NCI-H2196 treated with DMSO at 0.1 percent for 48 hours (cell line): Measurements from ENCODE around the gene CNTNAP5.

Source experiments
- DNase-seq: peaks from one replicate; lab custom pipeline; 2025; ENCODE audit not compliant: unreplicated experiment; lab: John Stamatoyannopoulos, UW

CNTNAP5 gene

DNA sequence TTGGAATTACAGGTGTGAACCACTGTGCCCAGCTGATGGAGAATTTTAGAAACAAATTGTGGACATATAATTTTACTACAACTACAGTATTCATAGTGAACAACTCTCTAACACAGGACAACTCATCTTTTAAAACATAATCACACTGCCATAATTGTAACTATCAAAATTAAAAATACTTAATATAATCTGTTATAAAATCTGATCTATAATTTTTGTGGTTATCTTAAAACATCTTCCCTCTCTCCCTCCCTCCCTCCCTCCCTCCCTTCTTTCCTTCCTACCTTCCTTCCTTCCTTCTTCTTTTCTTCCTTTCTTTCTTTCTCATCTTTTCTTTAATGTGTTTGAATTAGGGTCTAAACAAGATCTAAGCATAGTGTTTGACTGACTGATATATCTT lies 577.7 kb downstream of the CNTNAP5 start:
- no peak for DNase-seq

DNA sequence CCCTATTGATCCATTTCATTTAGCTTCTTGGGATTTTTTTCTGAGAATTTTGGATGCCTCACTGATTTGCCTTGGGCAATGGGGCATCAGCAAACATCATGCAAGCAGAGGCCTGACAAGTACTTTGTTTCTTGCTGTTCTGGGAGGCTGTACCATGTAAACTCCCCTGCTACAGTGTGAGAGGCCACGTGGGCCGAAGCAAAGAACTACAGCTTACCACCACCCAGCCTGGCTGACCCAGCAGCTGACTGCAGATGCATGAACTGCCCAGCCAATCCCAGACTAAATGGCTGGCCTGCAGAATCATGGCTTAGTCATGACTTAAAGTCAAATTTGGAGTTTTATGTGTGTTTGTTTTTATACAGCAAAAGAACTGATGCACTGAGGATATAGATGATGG lies 579.9 kb downstream of the CNTNAP5 start:
- no peak for DNase-seq

DNA sequence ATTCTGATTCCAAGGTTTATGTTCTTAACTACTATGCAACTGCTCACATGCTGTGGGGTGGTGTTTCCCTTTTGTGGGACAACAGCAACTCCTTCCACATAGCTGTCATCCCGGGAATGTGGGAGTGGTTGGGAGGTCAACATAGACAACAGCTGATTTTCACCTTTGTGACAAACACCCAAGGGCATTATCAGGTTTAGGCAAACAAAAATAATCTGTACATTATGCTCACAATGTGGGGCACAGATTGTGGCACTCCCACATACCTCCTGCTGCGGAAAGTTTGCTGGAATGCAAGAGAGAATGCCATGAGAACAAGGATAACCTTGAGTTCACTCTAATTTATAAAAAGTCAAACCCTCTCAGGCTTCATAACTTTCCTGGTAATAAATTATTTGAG lies 582.6 kb downstream of the CNTNAP5 start:
- DNase-seq, result no peak

DNA sequence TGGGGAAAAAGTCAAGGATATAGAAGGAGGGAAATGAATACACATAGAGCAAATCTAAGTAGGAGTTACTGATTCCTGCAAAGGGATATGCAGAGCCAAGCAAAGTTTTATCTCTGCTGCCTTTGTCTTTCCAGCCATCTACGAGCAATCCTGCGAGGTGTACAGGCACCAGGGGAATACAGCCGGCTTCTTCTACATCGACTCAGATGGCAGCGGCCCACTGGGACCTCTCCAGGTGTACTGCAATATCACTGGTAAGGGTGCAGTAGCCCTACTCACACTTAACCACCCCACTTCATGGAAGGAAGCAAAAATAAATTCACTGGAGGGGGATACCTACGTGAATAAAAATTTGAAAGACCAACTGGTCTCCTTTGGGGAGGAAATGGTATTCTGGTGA lies 584.6 kb downstream of the CNTNAP5 start:
- DNase-seq, result no peak

DNA sequence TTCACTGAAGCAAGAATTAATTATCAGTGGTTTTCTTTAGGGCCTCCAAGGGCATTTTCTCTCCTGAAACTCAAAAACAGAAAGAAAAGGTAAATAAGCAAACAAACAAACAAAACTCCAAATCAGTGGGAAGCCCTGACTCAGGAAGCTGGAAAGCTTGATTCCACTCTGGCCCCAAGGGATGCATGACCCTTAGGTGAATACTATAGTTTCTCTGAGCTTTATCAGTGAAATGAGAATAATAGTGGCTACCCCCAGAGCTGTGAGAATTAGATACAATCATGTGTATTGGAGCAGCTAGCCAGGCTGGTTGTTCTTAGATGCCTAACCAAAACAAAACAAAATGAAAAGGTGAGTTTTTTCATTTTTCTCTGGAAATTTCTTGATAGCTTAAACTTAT lies 585.1 kb downstream of the CNTNAP5 start:
- DNase-seq, result no peak

DNA sequence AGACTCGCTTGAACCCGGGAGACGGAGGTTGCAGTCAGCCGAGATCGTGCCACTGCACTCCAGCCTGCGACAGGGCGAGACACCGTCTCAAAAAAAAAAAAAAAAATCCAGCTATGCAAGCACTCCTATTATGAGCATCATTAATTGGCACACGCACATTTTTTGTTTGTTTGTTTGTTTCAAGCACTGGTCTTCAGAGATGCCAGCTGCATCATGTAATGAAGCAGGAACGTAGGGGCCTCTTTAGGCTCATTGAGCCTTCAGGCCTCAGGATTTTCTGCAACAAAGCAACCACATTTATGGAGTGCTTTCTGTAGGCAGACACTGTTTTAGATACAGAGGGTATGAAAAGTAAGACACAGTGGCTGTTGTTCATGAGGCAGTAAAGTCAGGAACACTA lies 585.8 kb downstream of the CNTNAP5 start:
- no peak for DNase-seq

DNA sequence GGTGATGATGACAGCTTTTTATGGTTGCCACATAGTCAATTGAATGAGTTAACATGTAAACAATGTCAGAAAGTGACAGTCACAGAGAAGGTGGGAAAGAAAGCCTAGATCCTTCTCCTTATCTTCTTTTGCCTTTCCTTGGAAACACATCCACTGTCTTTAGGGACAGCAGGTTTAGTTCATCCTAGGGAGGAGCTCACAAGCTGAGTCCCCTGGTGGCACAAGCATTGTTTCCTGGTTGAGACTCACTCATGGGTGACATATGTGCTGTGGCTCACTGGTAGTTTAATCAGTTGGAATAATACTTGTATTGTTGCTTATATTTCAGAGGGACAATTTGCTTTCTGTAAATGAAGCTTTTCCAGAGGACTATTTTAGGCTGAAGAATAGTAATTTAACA lies 598.5 kb downstream of the CNTNAP5 start:
- DNase-seq, result no peak

DNA sequence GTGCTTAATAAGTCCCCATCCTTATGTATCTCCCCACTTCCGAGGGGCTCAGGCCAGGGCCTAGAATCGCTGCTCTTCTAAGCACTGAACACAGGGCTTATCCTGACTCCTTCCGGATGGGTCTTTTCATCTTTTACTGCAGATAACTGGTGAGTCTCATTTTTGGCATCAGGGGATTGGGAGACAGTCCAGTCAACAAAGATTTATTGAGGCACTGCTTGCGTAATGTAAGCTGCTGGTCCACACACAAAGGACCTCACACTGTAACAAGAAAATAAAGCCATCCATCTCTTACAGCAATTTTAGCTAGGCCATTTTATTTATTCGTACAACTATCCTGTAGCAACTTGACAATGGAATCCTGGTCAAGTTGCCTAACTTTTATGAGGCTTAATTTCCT lies 600.5 kb downstream of the CNTNAP5 start:
- no peak for DNase-seq

DNA sequence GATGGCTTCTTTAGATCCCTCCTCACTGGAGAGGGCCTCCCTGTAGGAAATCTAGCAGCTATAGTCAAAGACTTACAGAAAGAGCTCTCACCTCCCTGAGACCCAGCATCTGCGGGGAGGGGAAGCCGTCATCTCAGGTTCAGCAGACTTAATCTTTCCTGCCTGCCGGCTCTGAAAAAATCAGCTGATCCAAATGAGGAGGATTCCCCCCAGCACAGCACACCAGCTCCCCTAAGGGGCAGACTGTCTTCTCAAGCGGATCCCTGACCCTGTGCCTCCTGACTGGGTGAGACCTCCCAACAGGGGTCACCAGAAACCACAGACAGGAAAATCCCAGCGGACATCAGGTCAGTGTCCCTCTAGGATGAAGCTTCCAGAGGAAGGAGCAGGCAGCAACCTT lies 601.9 kb downstream of the CNTNAP5 start:
- no peak for DNase-seq

DNA sequence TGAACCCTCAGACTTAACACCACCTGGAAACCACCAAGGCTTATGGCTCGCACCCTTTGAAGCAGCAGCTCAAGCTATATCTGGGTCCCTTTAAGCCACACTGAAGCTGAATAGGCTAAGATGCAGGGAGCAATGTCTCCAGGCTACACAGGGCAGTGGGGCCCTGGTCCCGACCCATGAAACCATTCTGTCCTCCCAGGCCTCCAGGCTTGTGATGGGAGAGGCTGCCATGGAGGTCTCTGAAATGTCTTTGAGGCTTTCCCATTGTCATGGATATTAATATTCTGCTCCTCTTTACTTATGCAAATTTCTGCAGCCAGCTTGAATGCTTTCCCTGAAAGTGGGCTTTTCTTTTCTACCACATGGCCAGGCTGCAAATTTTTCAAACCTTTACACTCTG lies 608.7 kb downstream of the CNTNAP5 start:
- DNase-seq, result no peak

DNA sequence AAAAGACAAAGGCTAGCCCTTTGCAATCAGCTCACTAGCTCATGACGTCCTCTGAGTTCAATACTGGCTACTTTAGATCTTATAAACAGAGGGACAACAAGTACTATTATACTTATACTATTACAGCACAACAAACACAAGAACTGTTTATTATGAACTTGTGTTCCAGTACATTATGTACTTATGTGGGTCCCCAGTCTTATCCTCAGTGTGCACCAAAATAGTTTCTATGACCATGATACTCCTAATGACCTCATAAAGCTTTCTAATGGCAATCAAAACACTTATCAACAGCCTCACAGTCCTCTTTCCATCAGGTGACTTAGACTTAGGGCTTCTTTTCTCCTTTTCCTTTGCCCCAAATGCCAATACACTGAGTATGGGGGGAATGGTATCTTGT lies 614.4 kb downstream of the CNTNAP5 start:
- no peak for DNase-seq

DNA sequence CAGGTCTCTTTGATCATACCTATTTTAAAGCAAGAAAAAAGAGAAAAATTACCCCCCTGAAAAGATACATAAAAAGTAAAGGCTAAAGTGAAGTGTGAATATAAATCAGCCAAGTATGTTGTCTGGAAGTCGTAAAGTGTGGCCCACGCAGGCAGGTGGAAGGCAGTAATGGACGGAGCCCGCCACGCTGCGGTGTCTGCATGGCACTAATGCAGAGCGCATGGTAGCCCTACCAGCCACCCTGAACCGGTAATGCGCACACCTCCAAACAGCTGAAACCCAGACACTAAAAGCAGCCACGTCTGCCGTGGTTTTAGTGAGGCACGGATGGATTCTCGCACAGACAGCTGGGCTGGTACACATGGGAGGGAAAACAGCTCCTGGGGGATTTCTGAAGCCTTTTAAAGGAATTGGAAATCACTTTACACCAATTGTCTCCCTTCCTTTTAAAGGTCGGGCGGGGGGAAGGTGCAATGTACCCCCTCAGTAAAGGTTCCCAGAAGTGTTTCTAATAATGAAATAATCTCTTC lies 615.2 kb downstream of the CNTNAP5 start:
- DNase-seq, result no peak

DNA sequence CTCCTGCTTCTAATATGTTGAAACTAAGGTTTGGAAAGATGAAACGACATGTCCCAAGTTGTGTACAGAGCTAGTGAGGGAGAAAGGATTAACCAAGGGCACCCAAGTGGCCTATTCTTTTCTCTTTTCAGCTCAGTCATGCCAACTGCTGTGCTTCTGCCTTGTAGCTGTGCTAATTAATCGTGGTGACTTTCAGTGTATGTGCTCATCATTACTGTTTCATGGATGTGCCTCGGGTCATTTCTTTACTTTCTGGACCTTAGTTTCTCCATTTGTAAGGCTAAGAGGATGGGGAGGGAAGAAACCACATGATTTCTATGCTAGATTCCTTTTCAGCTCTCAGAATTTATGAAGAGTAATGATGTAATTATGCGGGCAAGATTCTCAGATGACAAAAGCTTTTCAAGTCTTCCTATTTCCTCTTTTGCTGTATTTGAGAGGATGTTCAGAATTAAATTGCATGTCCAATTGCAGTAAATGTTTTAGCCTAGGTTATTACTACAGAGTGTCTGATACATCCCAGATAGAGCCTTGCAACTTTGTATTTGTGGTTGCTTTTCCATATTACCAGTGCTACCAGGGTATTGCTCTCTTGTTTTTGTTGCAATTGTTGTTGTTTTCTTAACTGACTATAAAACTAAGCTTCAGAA lies 621.2 kb downstream of the CNTNAP5 start:
- DNase-seq, result no peak

DNA sequence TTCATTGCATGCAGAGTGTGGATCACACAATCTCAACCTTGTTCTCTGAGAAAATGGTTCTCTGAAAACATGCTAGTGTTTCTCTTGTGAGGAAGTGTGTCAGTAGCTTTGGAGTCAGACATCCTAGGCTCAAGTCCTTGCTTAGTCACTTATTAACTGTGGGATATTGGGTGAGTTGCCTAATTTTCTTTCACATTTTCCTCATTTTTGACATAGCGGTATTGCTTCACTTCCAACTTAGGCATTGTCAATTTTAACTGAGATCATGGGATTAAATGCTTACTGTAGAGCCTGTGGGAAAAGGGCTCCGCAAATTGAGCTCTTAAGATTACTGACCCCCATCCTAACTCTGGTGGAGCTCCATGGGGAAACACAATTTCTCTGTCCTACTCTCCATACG lies 622.2 kb downstream of the CNTNAP5 start:
- no peak for DNase-seq

DNA sequence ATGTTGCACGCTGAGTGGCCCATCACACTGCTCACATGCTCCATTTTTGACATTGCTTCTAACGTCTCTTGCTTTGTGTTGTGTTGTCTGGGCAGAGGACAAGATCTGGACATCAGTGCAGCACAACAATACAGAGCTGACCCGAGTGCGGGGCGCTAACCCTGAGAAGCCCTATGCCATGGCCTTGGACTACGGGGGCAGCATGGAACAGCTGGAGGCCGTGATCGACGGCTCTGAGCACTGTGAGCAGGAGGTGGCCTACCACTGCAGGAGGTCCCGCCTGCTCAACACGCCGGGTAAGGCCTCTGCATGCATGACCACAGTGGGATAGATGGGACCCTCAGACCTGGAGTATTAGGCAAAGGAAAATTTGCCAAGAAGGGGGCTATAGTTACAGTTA lies 622.6 kb downstream of the CNTNAP5 start:
- no peak for DNase-seq

DNA sequence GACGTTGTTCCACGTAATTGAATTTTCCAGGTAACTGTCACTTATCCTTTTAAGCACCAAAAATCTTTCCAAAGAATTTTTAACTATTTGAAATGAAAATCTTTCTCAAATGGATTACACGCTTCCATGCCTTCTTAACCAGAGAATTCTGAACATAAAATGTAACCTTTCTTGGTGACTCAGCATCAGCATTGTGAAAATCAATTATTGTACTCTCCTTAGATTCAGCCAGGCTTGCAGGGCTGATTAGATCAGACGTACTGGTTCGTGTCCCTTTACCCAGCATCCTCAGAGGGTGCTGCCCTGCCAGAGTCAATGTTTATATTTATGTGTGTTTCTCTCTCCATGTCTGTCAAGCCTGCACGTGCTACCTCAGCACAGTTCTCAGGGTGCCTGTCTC lies 623.9 kb downstream of the CNTNAP5 start:
- DNase-seq, result no peak

DNA sequence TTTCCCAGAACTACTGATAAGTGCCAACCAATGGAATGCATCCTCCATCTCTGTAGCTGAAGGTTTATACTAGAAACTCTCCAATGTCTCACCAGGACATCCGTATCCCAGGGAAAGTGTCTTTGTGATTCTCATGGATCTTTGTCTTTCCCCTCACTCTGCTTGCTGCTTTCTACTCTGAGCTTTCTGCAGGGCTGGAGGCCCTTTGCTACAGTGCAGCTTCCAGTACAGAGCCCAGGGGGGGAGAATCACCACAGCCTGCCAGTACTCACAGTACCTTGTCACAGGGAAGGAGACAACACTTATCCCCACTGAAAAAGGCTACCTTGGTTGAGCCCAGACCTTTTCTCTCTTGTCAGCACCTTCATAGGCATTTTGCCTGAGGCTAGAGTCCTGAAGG lies 627.0 kb downstream of the CNTNAP5 start:
- no peak for DNase-seq

DNA sequence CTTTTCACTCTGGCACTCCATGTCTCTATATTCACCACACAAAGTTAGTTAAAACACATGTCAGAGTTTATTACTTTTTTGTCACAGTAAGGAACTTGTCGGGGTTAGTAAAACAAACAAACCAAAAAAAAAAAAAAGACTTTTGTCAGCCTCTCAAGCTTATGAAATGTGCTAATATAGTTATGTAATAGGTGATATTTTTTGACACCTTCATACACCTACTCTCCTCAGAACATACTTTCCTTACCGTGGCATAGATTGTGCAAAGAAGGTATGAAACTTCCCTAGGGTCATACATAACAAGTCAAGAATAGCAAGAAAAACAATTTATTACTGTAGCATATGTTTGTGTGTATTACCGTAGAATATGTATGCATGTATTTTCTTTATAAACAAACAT lies 633.3 kb downstream of the CNTNAP5 start:
- DNase-seq, result no peak

DNA sequence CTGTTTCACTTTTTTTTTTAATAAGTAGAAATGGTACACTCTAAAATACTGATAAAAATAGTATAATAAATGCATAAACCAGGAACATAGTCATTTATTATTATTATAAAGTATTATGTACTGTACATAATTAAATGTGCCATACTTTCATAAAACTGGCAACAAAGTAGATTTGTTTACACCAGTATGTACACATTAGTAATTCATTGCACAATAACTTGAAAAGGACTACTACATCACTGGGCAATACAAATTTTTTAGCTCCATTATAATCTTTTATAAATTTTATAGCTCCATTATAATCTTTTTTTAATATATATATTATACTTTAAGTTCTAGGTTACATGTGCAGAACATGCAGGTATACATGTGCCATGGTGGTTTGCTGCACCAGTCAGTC lies 636.5 kb downstream of the CNTNAP5 start:
- DNase-seq, result no peak

DNA sequence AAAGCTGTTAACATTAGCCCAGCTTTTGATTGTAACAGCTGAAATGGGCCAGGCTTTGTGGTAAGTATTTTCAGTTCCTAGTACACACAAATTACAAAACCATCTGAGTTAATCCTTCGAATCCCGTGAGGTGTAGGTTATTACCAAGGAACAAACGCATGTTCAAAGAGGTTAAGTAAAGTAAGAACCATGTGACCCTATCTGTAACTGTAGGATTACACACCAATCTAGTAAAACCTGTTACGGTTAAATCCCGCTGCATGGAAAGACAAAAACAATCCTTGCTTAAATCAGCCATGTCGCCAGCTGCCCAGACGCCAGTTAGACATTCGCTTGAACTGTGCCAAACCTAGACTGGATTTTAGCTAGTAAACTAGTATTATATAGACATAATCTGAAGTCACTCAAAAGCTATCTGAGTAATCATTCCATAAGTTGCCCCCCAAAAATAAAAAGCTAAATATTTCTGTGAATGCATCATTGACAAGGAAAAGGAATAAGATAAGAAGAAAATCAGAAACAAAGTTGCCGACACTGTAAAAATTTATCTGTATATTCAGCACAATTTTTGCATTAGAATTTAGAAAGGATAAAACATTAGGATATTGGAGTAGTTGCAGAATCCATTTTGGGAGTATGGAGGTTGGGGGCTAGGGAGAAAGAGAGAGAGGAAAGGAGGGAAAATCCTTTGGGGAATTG lies 638.0 kb downstream of the CNTNAP5 start:
- DNase-seq, result no peak

DNA sequence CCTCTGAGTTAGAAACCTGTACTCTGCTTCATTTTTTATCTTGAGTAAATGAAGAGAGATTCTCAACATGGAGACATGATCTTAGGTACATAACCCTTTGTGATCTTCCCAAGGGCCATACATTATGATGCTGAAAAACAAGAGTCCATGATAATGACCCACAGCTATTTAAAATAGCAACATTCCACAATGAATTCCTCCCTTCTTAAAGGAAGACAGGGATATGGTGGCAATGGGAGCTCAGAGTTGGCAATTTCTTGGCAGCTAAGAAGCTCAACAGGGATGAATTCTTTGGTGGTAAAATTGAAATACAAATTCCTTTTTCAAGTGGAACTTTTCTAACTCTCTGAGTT lies 638.5 kb downstream of the CNTNAP5 start:
- no peak for DNase-seq

DNA sequence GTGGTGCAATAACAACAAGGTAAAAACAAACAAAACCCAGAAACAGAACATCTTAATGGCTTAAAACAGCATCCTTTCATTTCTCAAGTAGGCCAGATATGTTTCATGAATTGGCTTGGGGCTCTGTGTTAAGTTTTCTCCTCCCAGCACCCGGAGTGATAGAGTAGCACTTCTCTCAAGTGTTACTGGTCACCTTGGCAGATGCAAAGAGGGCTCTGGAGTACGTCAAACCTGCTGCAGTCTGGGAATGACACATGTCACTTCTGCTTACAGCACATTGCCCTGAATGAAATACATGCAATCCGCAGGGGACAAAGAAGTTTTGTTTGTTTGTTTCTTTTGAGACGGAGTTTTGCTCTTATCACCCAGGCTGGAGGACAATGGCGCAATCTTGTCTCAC lies 639.3 kb downstream of the CNTNAP5 start:
- DNase-seq, result no peak

DNA sequence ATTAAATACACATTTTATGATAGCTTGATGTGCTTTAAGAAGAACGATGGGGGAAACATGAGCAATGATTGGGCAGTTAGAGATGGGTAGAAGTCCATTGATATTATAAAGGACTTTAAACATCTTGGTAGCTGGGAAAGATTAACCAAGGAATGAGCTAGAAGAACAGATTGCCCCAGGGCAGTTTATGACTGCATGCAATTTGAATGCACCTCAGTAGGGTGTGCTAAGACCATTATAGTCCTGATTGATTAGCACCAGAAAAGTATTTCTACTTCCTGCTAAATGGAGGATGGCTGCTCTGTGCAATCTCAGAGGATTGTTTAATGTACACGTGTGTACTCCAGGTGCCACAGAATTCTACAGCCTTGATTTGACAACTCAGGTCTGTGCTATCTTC lies 641.9 kb downstream of the CNTNAP5 start:
- no peak for DNase-seq
